Measurements from ENCODE around the gene C1GALT1C1L.
"Not testable (repeated sequence)": the region's sequence is repeated elsewhere in the genome, so short reads cannot be mapped to it uniquely, and the experiment has no call there.

C1GALT1C1L gene

DNA sequence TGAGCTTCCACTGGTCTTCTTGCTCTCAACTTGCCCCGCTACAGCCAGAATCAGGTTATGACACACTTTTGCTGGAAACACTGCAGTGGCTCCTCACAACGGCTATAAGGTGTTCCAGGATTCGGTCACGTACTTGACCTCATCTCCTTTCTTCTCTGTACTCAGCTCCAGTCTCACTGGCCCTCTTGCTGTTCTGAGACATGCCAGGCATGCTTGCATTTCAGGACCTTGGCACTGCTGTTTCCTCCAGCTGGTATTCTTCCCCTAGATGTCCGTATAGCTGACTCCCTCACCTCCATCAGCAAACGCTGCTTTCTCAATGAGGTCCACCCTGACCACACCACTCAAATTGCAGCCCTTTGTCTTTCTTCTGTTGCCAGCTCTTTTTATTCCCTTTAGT lies 31.9 kb upstream of the C1GALT1C1L start:
- H3K27me3 ChIP-seq (replicated peaks; ENCODE audit: control insufficient read depth, insufficient read depth, low read length, poor library complexity, severe bottlenecking): no peaks in the 10 kb centered on the region
- H3K4me3 ChIP-seq (ENCODE audit: insufficient read depth, low read depth, low read length, poor library complexity, severe bottlenecking): no peak overlapping the region
- H3K9me3 ChIP-seq (ENCODE audit: control insufficient read depth, low read length): no peaks in the 10 kb centered on the region
- no peaks in the 10 kb centered on the region for H3K4me1 ChIP-seq (ENCODE audit: control insufficient read depth, insufficient read depth, low read length, poor library complexity, severe bottlenecking)
- H3K27ac ChIP-seq (ENCODE audit: insufficient read depth, low read length, poor library complexity, severe bottlenecking): no peak overlapping the region
- DNase-seq: no peak
- H3K36me3 ChIP-seq (ENCODE audit: control insufficient read depth, insufficient read depth, low read length): no peaks in the 10 kb centered on the region

DNA sequence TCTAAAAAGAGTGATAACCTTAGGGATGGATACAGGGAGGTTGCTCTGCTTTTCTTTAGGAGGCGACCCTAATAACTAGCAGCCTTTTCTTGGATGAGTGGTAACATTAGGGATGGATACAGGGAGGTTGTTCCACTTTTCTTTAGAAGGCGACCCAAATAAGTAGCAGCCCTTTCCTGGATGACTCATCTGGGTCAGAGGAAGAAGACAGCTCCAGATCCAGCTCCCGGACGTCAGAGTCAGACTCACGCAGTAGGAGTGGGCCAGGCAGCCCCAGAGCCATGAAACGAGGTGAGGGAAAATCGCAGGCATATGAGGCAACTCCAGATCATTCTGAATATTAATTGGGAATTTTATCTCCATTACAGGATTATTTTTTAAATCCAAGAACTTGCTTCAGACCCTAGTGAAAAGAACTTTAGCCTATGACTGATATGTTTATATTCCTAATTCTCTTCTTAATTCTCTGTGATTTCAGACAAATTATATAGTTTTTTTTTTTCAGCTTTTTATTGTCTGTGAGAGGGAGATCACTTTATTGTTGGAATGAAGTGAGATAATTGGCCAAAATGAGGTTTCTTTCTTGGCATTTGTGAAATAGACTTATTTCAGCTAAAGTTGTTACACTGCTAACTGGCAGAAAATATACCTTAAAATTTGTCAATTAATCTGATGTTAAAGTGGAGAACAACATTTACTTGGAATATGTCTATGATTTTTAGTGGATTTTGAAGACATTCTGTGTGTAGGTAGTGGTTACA lies 31.2 kb upstream of the C1GALT1C1L start:
- H3K4me3 ChIP-seq (ENCODE audit: insufficient read depth, low read depth, low read length, poor library complexity, severe bottlenecking): no peak overlapping the region
- no peak for DNase-seq
- H3K27me3 ChIP-seq (replicated peaks; ENCODE audit: control insufficient read depth, insufficient read depth, low read length, poor library complexity, severe bottlenecking): no peaks in the 10 kb centered on the region
- no peak overlapping the region for H3K27ac ChIP-seq (ENCODE audit: insufficient read depth, low read length, poor library complexity, severe bottlenecking)
- H3K36me3 ChIP-seq (ENCODE audit: control insufficient read depth, insufficient read depth, low read length): no peaks in the 10 kb centered on the region
- H3K9me3 ChIP-seq (ENCODE audit: control insufficient read depth, low read length): no peaks in the 10 kb centered on the region
- no peaks in the 10 kb centered on the region for H3K4me1 ChIP-seq (ENCODE audit: control insufficient read depth, insufficient read depth, low read length, poor library complexity, severe bottlenecking)

GRCh38 chr2:43701111-43701510 lies 24.9 kb upstream of the C1GALT1C1L start:
- no peak overlapping the region for H3K27ac ChIP-seq (ENCODE audit: insufficient read depth, low read length, poor library complexity, severe bottlenecking)
- H3K4me1 ChIP-seq (ENCODE audit: control insufficient read depth, insufficient read depth, low read length, poor library complexity, severe bottlenecking): no peaks in the 10 kb centered on the region
- no peaks in the 10 kb centered on the region for H3K36me3 ChIP-seq (ENCODE audit: control insufficient read depth, insufficient read depth, low read length)
- no peak for DNase-seq
- H3K4me3 ChIP-seq (ENCODE audit: insufficient read depth, low read depth, low read length, poor library complexity, severe bottlenecking): no peak overlapping the region
- no peaks in the 10 kb centered on the region for H3K27me3 ChIP-seq (replicated peaks; ENCODE audit: control insufficient read depth, insufficient read depth, low read length, poor library complexity, severe bottlenecking)
- no peaks in the 10 kb centered on the region for H3K9me3 ChIP-seq (ENCODE audit: control insufficient read depth, low read length)

DNA sequence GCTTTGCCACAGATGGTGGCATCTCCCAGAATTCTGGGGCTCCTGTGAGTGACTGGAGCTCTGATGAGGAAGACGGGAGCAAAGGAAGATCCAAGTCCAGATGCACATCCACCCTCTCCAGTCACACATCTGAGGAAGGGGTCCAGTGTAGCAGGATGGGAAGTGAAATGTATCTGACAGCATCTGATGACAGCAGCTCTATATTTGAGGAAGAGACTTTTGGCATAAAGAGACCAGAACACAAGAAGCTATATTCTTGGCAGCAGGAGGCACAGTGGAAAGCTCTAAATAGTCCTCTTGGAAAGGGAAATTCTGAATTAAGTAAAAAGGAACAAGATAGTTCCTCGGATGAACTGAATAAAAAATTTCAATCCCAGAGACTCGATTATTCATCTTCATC lies 23.5 kb upstream of the C1GALT1C1L start:
- Histone ChIP-seq H3K9me3 (ENCODE audit: control insufficient read depth, low read length) (no peaks in the 10 kb centered on the region), H3K4me1 (ENCODE audit: control insufficient read depth, insufficient read depth, low read length, poor library complexity, severe bottlenecking) (no peaks in the 10 kb centered on the region), H3K27ac (ENCODE audit: insufficient read depth, low read length, poor library complexity, severe bottlenecking) (no peak overlapping the region), H3K4me3 (ENCODE audit: insufficient read depth, low read depth, low read length, poor library complexity, severe bottlenecking) (no peak overlapping the region), H3K36me3 (ENCODE audit: control insufficient read depth, insufficient read depth, low read length) (no peaks in the 10 kb centered on the region), H3K27me3 (replicated peaks; ENCODE audit: control insufficient read depth, insufficient read depth, low read length, poor library complexity, severe bottlenecking) (no peaks in the 10 kb centered on the region)
- no peak for DNase-seq

GRCh38 chr2:43698140-43698539 lies 21.9 kb upstream of the C1GALT1C1L start:
- H3K9me3 ChIP-seq (ENCODE audit: control insufficient read depth, low read length); H3K27me3 ChIP-seq (replicated peaks; ENCODE audit: control insufficient read depth, insufficient read depth, low read length, poor library complexity, severe bottlenecking); H3K36me3 ChIP-seq (ENCODE audit: control insufficient read depth, insufficient read depth, low read length); H3K4me3 ChIP-seq (ENCODE audit: insufficient read depth, low read depth, low read length, poor library complexity, severe bottlenecking); H3K4me1 ChIP-seq (ENCODE audit: control insufficient read depth, insufficient read depth, low read length, poor library complexity, severe bottlenecking); DNase-seq; H3K27ac ChIP-seq (ENCODE audit: insufficient read depth, low read length, poor library complexity, severe bottlenecking): not testable (repeated sequence)

GRCh38 chr2:43692428-43692994 lies 16.3 kb upstream of the C1GALT1C1L start:
- H3K4me3 ChIP-seq (ENCODE audit: insufficient read depth, low read depth, low read length, poor library complexity, severe bottlenecking): no peak overlapping the region
- DNase-seq: no peak
- no peaks in the 10 kb centered on the region for H3K27me3 ChIP-seq (replicated peaks; ENCODE audit: control insufficient read depth, insufficient read depth, low read length, poor library complexity, severe bottlenecking)
- H3K4me1 ChIP-seq (ENCODE audit: control insufficient read depth, insufficient read depth, low read length, poor library complexity, severe bottlenecking): no peaks in the 10 kb centered on the region
- H3K36me3 ChIP-seq (ENCODE audit: control insufficient read depth, insufficient read depth, low read length): no peaks in the 10 kb centered on the region
- H3K9me3 ChIP-seq (ENCODE audit: control insufficient read depth, low read length): no peaks in the 10 kb centered on the region
- no peak overlapping the region for H3K27ac ChIP-seq (ENCODE audit: insufficient read depth, low read length, poor library complexity, severe bottlenecking)

- DNase-seq: no peak
- no peaks in the 10 kb centered on the region for H3K9me3 ChIP-seq (ENCODE audit: control insufficient read depth, low read length)
- H3K27ac ChIP-seq (ENCODE audit: insufficient read depth, low read length, poor library complexity, severe bottlenecking): no peak overlapping the region
- H3K27me3 ChIP-seq (replicated peaks; ENCODE audit: control insufficient read depth, insufficient read depth, low read length, poor library complexity, severe bottlenecking): no peaks in the 10 kb centered on the region
- H3K4me3 ChIP-seq (ENCODE audit: insufficient read depth, low read depth, low read length, poor library complexity, severe bottlenecking): no peak overlapping the region
- H3K36me3 ChIP-seq (ENCODE audit: control insufficient read depth, insufficient read depth, low read length): no peaks in the 10 kb centered on the region
- no peaks in the 10 kb centered on the region for H3K4me1 ChIP-seq (ENCODE audit: control insufficient read depth, insufficient read depth, low read length, poor library complexity, severe bottlenecking)
Measured at GRCh38 chr2:43689999-43690398, 13.8 kb upstream of the C1GALT1C1L start.

DNA sequence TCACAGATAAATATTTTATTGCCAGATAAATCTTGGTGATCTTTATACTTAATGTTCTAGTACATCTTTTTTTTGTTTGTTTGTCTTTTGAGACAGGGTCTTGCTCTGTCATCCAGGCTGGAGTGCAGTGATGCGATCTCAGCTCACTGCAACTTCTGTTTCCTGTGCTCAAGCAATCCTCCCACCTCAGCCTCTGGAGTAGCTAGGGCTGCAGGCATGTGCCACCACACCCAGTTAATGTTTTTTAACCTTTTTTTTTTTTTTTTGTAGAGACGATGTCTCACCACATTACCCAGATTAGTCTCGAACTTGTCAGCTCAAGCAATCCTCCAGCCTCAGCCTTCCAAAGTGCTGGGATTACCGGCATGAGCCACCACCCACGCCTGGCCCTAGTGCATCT lies 9.1 kb upstream of the C1GALT1C1L start:
- no peaks in the 10 kb centered on the region for H3K4me1 ChIP-seq (ENCODE audit: control insufficient read depth, insufficient read depth, low read length, poor library complexity, severe bottlenecking)
- H3K27me3 ChIP-seq (replicated peaks; ENCODE audit: control insufficient read depth, insufficient read depth, low read length, poor library complexity, severe bottlenecking): no peaks in the 10 kb centered on the region
- H3K4me3 ChIP-seq (ENCODE audit: insufficient read depth, low read depth, low read length, poor library complexity, severe bottlenecking): no peak overlapping the region
- DNase-seq: no peak
- H3K27ac ChIP-seq (ENCODE audit: insufficient read depth, low read length, poor library complexity, severe bottlenecking): no peak overlapping the region
- no peaks in the 10 kb centered on the region for H3K36me3 ChIP-seq (ENCODE audit: control insufficient read depth, insufficient read depth, low read length)
- no peaks in the 10 kb centered on the region for H3K9me3 ChIP-seq (ENCODE audit: control insufficient read depth, low read length)

DNA sequence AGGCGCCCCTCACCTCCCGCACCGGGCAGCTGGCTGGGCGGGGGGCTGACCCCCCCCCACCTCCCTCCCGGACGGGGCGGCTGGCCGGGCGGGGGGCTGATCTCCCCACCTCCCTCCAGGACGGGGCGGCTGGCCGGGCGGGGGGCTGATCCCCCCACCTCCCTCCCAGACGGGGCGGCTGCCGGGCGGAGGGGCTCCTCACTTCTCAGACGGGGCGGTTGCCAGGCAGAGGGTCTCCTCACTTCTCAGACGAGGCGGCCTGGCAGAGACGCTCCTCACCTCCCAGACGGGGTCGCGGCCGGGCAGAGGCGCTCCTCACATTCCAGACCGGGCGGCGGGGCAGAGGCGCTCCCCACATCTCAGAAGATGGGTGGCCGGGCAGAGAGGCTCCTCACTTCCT lies 1.6 kb upstream of the C1GALT1C1L start:
- H3K36me3 ChIP-seq (ENCODE audit: control insufficient read depth, insufficient read depth, low read length); H3K4me3 ChIP-seq (ENCODE audit: insufficient read depth, low read depth, low read length, poor library complexity, severe bottlenecking); H3K27ac ChIP-seq (ENCODE audit: insufficient read depth, low read length, poor library complexity, severe bottlenecking); H3K4me1 ChIP-seq (ENCODE audit: control insufficient read depth, insufficient read depth, low read length, poor library complexity, severe bottlenecking); H3K9me3 ChIP-seq (ENCODE audit: control insufficient read depth, low read length); H3K27me3 ChIP-seq (replicated peaks; ENCODE audit: control insufficient read depth, insufficient read depth, low read length, poor library complexity, severe bottlenecking); DNase-seq: not testable (repeated sequence)

DNA sequence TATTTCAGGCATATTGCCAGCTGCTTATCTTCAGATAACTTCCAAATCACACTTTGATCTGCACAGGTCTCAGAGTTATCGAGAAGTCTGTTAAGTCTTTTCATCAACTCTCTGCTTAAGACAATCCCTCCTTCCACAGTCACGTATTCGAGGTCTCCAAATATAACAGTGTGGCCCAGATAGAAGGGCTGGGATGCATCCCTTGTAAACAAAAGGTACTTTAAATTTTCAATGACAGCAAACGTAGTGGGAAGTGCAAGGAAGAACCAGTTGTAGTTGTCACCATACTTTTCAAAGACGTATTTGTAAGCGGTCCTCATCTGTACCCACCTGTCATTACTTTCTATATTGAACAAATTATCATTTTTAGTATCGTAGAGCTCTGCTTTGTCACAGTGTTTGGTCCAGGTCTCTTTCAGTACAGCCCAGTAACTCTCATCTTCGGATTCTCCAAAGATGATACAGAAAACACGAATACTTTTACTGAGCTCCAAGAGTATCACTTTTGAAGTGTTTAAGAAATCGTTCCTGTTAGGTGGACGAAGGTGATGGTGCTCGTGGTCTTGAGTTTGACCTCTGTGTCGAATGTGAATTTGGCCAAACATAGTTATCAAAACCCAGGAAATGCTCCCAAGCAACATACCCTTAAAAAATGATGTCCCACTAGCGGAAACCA lies 445 bp downstream of the C1GALT1C1L start:
- no peak overlapping the region for H3K27ac ChIP-seq (ENCODE audit: insufficient read depth, low read length, poor library complexity, severe bottlenecking)
- peak overlapping the region; percentile 14 for H3K4me3 ChIP-seq (ENCODE audit: insufficient read depth, low read depth, low read length, poor library complexity, severe bottlenecking)

More for the DNA sequence above, 445 bp downstream of the C1GALT1C1L start:
- H3K27me3 ChIP-seq (replicated peaks; ENCODE audit: control insufficient read depth, insufficient read depth, low read length, poor library complexity, severe bottlenecking): peaks cover 7% of the 10 kb centered on the region
- H3K4me1 ChIP-seq (ENCODE audit: control insufficient read depth, insufficient read depth, low read length, poor library complexity, severe bottlenecking): no peaks in the 10 kb centered on the region
- H3K36me3 ChIP-seq (ENCODE audit: control insufficient read depth, insufficient read depth, low read length): no peaks in the 10 kb centered on the region
- no peak for DNase-seq
- H3K9me3 ChIP-seq (ENCODE audit: control insufficient read depth, low read length): no peaks in the 10 kb centered on the region
